ENCODE measurements around the gene RERG. TPM values are rescaled to one million over a fixed set of nuclear protein-coding genes. Genes with fewer than 3 reads are reported as not detected.
A peak's percentile ranks its signal among the peaks of the same experiment; 100 is the strongest.

The RERG gene
- polyA plus RNA-seq, 3 donors, result not detected

DNA sequence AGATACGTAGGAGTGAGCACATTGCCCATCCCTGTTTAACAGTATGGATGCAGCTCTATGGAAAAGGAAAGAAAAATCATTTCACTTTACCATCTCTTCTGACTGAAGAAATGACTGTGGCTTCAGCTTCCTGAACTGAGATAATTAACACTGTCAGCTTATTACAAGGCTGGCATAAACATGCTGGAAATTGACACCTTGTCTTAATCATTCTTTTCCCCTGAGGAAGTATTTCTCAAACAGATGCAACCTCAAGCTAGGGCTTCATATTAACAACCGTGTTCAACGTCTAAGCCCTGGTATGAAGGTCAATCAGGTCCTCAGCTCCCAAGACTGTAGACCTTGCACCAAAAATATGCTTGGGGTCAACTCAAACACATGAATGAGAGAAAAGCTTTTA, 25.0 kb downstream of the RERG start:
- Histone ChIP-seq H3K4me3 (replicated peaks in 1 of 3; ENCODE audit: low read depth in 2 of 3, low read length in 3 of 3) (no peak overlapping the region), H3K9me3 (replicated peaks in 1 of 2; ENCODE audit: control insufficient read depth in 1 of 2, insufficient read depth in 1 of 2, low read length in 2 of 2) (no peaks in the 10 kb centered on the region), H3K4me2 (replicated peaks; ENCODE audit: extremely low read depth, low read length, poor library complexity, severe bottlenecking) (no peak overlapping the region), H3K27me3 (ENCODE audit: control insufficient read depth in 2 of 2, insufficient read depth in 2 of 2, low read length in 2 of 2) (no peaks in the 10 kb centered on the region), H3K9ac (ENCODE audit: insufficient read depth, low read length, poor library complexity, severe bottlenecking) (no peak overlapping the region), H3K36me3 (replicated peaks in 1 of 2; ENCODE audit: control insufficient read depth in 1 of 2, insufficient read depth in 2 of 2, low read length in 2 of 2) (no peaks in the 10 kb centered on the region), H3K4me1 (ENCODE audit: control insufficient read depth in 1 of 2, insufficient read depth in 2 of 2, low read length in 2 of 2) (no peaks in the 10 kb centered on the region), H2AFZ (ENCODE audit: insufficient read depth, low read depth, low read length, poor library complexity, severe bottlenecking) (no peak overlapping the region), H3K79me2 (ENCODE audit: insufficient read depth, low read length) (no peaks in the 10 kb centered on the region), H4K20me1 (ENCODE audit: insufficient read depth, low read length) (no peaks in the 10 kb centered on the region), H3K27ac (ENCODE audit: low read depth in 1 of 2, low read length in 2 of 2) (no peak overlapping the region)
- Mint-ChIP-seq H3K27me3 (ENCODE audit: low read depth in 3 of 3) (peaks cover 0 to 7% (median 0%) of the 10 kb centered on the region in 3 donors), H3K36me3 (no peaks in the 10 kb centered on the region), H3K4me3 (no peak overlapping the region), H3K9me3 (no peaks in the 10 kb centered on the region), H3K27ac (no peak overlapping the region), H3K4me1 (no peaks in the 10 kb centered on the region)
- DNase-seq, result no peak
- intact Hi-C loops (cut with micrococcal nuclease), result no loop called here
- TF ChIP-seq, protein P1, sequence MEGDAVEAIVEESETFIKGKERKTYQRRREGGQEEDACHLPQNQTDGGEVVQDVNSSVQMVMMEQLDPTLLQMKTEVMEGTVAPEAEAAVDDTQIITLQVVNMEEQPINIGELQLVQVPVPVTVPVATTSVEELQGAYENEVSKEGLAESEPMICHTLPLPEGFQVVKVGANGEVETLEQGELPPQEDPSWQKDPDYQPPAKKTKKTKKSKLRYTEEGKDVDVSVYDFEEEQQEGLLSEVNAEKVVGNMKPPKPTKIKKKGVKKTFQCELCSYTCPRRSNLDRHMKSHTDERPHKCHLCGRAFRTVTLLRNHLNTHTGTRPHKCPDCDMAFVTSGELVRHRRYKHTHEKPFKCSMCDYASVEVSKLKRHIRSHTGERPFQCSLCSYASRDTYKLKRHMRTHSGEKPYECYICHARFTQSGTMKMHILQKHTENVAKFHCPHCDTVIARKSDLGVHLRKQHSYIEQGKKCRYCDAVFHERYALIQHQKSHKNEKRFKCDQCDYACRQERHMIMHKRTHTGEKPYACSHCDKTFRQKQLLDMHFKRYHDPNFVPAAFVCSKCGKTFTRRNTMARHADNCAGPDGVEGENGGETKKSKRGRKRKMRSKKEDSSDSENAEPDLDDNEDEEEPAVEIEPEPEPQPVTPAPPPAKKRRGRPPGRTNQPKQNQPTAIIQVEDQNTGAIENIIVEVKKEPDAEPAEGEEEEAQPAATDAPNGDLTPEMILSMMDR (IDR thresholded peaks at IDR 0.05), result no peak
- no CpG with 5 or more reads among the region's 3 CpGs for WGBS (ENCODE audit: insufficient coverage)

DNA sequence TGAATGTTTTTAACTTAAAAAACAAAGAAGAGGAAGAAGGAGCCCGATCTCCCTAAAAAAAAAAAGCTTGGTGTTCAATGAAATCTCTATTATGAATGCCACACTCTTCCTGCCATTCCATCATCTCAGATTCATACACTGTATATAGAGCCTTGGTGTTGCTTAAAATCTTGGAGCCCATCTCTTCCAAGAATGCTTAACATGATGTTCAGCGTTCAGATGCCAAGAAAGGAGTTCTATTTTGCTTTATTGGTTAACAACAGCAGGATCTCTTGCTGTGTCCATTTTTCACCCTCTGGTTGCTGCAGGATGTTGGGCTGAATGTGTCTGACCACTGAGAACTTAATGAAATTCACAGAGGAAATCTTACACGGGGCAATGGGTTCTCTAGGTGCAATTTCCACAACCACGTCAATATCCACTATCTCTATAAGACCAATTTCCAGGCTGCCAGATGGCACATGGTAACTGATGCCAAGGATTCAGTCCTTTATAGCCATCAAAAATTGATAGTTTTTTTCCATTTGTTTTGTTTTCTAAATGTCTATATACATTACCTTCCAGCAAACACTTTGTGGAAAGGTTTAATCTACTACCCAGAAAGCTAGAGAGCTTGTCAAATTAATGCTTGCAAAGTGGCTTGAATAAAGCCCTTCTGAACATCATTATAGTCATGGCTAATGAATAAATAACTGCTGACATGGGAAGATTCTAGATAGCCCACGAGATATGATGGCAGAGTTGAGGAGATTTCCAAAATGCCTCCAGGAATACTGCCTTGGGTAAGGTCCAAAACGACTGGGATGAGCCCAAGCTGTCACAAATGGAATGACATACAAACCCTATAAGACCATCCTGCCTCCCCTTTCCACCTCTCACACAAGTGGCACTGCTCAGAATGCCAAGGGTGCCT, 26.5 kb downstream of the RERG start:
- Mint-ChIP-seq H3K36me3 (no peaks in the 10 kb centered on the region), H3K27ac (no peak overlapping the region), H3K4me3 (peak overlapping the region in 1 of 2 donors; percentile 16), H3K9me3 (no peaks in the 10 kb centered on the region), H3K27me3 (ENCODE audit: low read depth in 3 of 3) (peaks cover 0 to 7% (median 0%) of the 10 kb centered on the region in 3 donors), H3K4me1 (no peaks in the 10 kb centered on the region)
- H3K27ac ChIP-seq (ENCODE audit: low read depth in 1 of 2, low read length in 2 of 2), result no peak overlapping the region
- H3K4me3 ChIP-seq (replicated peaks in 1 of 3; ENCODE audit: low read depth in 2 of 3, low read length in 3 of 3), result no peak overlapping the region
- H3K9me3 ChIP-seq (replicated peaks in 1 of 2; ENCODE audit: control insufficient read depth in 1 of 2, insufficient read depth in 1 of 2, low read length in 2 of 2), result no peaks in the 10 kb centered on the region
- no peak overlapping the region for H2AFZ ChIP-seq (ENCODE audit: insufficient read depth, low read depth, low read length, poor library complexity, severe bottlenecking)
- no peaks in the 10 kb centered on the region for H3K27me3 ChIP-seq (ENCODE audit: control insufficient read depth in 2 of 2, insufficient read depth in 2 of 2, low read length in 2 of 2)
- no peak for DNase-seq
- no peaks in the 10 kb centered on the region for H3K4me1 ChIP-seq (ENCODE audit: control insufficient read depth in 1 of 2, insufficient read depth in 2 of 2, low read length in 2 of 2)
- H3K79me2 ChIP-seq (ENCODE audit: insufficient read depth, low read length), result no peaks in the 10 kb centered on the region
- H3K4me2 ChIP-seq (replicated peaks; ENCODE audit: extremely low read depth, low read length, poor library complexity, severe bottlenecking), result no peak overlapping the region
- H3K9ac ChIP-seq (ENCODE audit: insufficient read depth, low read length, poor library complexity, severe bottlenecking), result no peak overlapping the region
- H4K20me1 ChIP-seq (ENCODE audit: insufficient read depth, low read length), result no peaks in the 10 kb centered on the region
- intact Hi-C loops (cut with micrococcal nuclease), result no loop called here
- TF ChIP-seq, protein P1 (IDR thresholded peaks at IDR 0.05), result no peak
- H3K36me3 ChIP-seq (replicated peaks in 1 of 2; ENCODE audit: control insufficient read depth in 1 of 2, insufficient read depth in 2 of 2, low read length in 2 of 2), result no peaks in the 10 kb centered on the region
- 78% methylated on average over 4 of the region's 6 CpGs for WGBS (ENCODE audit: insufficient coverage)

Data from CD14-positive monocyte (primary cell).